ENCODE measurements around the gene SSC5D. TPM values are rescaled to one million over a fixed set of nuclear protein-coding genes. Genes with fewer than 3 reads are reported as not detected.

The SSC5D gene
- total RNA-seq, 4 donors from 2014 or later, result 5.0 to 50.8 (median 36.0) TPM

DNA sequence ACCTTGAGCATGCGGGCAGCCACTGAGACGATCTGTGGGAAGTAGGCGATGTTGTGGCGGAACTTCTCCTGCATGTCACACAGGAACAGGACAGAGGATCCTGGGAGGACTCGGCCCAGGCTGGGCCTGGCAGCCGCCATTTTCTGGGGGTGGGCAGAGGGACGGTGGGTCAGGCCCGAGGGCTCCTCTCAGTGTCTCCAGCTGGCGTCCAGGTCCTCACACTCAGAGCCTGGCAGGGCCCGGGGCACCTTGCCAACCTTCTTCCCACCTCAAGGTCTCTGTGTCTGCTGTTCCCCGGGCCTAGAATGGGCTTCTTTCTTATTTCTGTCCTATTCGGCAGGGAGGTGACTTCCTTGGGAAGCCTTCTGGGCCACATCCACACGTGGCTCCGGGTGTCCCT, 31.9 kb upstream of the SSC5D start:
- intact Hi-C loops (cut with DNase I; ENCODE audit: low total_unique reads), result loop anchor here (10.0 kb wide), 1 partner anchor 172 kb away; the partner anchor contains the start of genes BRSK1 and HSPBP1
- Histone ChIP-seq H3K4me3 (no peak overlapping the region), H3K27ac (no peak overlapping the region), H3K9me3 (no peaks in the 10 kb centered on the region), H3K36me3 (no peaks in the 10 kb centered on the region), H3K27me3 (peaks cover 10 to 11% of the 10 kb centered on the region in 2 donors), H3K4me1 (peaks cover 5 to 14% of the 10 kb centered on the region in 2 donors)
- DNase-seq, result no peak
- TF ChIP-seq, protein P1, sequence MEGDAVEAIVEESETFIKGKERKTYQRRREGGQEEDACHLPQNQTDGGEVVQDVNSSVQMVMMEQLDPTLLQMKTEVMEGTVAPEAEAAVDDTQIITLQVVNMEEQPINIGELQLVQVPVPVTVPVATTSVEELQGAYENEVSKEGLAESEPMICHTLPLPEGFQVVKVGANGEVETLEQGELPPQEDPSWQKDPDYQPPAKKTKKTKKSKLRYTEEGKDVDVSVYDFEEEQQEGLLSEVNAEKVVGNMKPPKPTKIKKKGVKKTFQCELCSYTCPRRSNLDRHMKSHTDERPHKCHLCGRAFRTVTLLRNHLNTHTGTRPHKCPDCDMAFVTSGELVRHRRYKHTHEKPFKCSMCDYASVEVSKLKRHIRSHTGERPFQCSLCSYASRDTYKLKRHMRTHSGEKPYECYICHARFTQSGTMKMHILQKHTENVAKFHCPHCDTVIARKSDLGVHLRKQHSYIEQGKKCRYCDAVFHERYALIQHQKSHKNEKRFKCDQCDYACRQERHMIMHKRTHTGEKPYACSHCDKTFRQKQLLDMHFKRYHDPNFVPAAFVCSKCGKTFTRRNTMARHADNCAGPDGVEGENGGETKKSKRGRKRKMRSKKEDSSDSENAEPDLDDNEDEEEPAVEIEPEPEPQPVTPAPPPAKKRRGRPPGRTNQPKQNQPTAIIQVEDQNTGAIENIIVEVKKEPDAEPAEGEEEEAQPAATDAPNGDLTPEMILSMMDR (IDR thresholded peaks at IDR 0.05), result no peak
- TF ChIP-seq POLR2A (IDR thresholded peaks at IDR 0.05), result no peak

DNA sequence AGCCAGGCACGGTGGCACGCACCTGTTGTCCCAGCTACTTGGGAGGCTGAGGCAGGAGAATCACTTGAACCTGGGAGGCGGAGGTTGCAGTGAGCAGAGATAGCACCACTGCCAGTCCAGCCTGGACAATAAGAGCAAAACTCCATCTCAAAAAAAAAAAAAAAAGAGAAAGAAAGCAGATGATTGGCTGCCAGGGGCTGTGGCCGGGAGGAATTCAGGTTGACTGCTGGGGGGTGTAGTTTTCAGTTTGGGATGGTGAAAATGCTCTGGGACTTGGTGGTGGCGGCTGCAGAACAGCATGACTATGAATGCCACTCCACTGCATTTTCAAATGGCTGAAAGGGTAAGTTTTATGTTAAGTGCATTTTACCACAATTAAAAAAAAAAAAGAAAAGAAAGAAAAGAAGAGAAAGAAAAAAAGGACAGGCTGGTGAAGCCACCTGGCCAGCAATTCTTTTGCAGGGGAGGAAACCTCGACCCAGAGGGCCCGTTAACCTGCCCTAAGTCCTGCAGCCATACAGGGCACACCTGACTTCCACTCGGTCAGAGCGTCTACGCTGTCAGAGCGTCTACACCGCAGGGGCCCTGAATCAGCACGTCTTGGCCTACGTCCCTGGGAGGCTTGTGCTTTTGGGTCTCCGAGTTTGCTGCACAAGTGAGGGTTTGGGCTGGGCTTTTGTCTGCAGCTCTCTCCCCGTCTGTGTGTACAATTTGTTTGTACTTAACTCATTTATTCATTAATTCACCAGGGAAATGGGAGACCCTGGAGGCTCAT, 30.4 kb upstream of the SSC5D start:
- no peak overlapping the region for H3K4me3 ChIP-seq
- no peaks in the 10 kb centered on the region for H3K36me3 ChIP-seq
- H3K27ac ChIP-seq, result no peak overlapping the region
- intact Hi-C loops (cut with DNase I; ENCODE audit: low total_unique reads), result loop anchor here (10.0 kb wide), 1 partner anchor 173 kb away; the partner anchor contains the start of genes BRSK1 and HSPBP1
- TF ChIP-seq, protein P1 (IDR thresholded peaks at IDR 0.05), result no peak
- peaks cover 0 to 5% of the 10 kb centered on the region in 2 donors for H3K4me1 ChIP-seq
- H3K27me3 ChIP-seq, result no peaks in the 10 kb centered on the region
- DNase-seq, result no peak
- no peaks in the 10 kb centered on the region for H3K9me3 ChIP-seq

DNA sequence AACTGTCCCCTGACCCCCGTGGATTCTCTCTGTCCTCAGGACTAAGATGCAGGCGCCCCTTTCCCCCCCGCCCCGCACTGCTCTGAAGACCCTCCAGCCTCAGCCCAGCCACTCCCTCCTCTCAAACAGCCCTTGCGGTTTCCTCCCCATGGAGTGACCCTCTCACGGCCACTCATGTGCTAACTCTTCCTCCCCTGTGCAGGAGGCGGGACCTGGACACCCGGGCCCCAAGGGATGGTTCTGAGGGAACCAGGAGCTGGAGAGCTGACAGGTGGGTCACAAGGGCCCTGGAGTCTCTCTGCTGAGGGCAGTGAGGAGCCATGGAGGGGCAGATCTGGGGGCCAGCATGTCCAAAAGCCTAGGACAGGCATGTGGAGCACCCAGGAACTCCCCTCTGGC, 28.7 kb upstream of the SSC5D start:
- no peak overlapping the region for H3K4me3 ChIP-seq
- H3K9me3 ChIP-seq, result no peaks in the 10 kb centered on the region
- intact Hi-C loops (cut with DNase I; ENCODE audit: low total_unique reads), result loop anchor here (10.0 kb wide), 1 partner anchor 175 kb away; the partner anchor contains the start of genes BRSK1 and HSPBP1
- H3K4me1 ChIP-seq, result peaks cover 0 to 5% of the 10 kb centered on the region in 2 donors
- H3K27me3 ChIP-seq, result no peaks in the 10 kb centered on the region
- no peaks in the 10 kb centered on the region for H3K36me3 ChIP-seq
- TF ChIP-seq POLR2A (IDR thresholded peaks at IDR 0.05), result no peak
- TF ChIP-seq, protein P1 (IDR thresholded peaks at IDR 0.05), result no peak
- DNase-seq, result peak in 1 of 2 donors; percentile 29
- peak overlapping the region; percentile 80 to 94 for H3K27ac ChIP-seq

DNA sequence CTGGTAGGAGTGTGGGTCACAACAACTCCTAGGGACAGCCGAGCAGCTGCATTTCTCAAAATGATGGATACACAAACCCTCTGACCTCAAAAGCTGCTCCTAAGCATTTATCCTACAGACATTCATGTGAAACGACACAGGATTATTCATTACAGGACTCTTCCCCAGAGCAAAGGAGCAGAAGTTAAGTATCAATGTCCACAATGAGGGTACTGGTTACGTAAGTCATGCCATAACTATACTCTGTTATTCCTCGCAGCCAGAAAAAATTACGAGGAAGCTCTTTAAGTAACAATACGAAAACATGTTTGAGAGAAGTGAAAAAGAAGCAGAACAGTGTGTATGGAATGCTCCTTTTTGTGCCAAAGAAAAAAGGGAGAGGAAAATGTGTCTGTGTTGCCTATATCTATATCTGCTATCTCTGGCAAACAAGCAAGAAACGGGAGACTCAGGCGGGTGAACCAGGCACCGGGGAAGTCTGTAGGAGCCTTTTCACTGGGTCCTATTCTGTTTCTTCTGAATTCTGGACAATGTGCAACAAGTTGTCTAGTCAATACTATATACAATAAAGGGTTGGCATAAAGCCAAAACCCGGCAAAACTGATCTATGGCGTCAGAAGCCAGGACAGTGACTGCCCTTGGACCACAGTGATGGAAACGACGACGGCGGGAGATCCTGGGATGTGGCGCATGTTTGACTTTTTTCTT, 28.1 kb upstream of the SSC5D start:
- H3K27ac ChIP-seq, result peak overlapping the region; percentile 80 to 94
- intact Hi-C loops (cut with DNase I; ENCODE audit: low total_unique reads), result loop anchor here (10.0 kb wide), 1 partner anchor 175 kb away; the partner anchor contains the start of genes BRSK1 and HSPBP1
- peak overlapping the region; percentile 86 to 92 for H3K4me3 ChIP-seq
- H3K27me3 ChIP-seq, result no peaks in the 10 kb centered on the region
- H3K4me1 ChIP-seq, result peaks cover 0 to 5% of the 10 kb centered on the region in 2 donors
- H3K9me3 ChIP-seq, result no peaks in the 10 kb centered on the region
- no peaks in the 10 kb centered on the region for H3K36me3 ChIP-seq
- no peak for DNase-seq
- TF ChIP-seq, protein P1 (IDR thresholded peaks at IDR 0.05), result no peak
- no peak for TF ChIP-seq POLR2A (IDR thresholded peaks at IDR 0.05)

Measured in uterus (tissue), 4 donors.